GM12878 (cell line): ENCODE results near the gene ARHGAP26. TPM values are rescaled to one million over a fixed set of nuclear protein-coding genes. Genes with fewer than 3 reads are reported as not detected.

Experiments used
- EED ChIP-seq: sonication (generic); IDR thresholded peaks from 2 replicates; pipeline ENCODE4 v1.6.1; 2016; ENCODE audit warnings: antibody characterized with exemption, low read depth
- FOXM1 ChIP-seq: IDR thresholded peaks from 2 replicates; pipeline ENCODE4 v1.6.1; 2012; ENCODE audit warnings: low read depth, mild to moderate bottlenecking, inconsistent platforms, low read length, moderate library complexity
- IKZF2 ChIP-seq, 2 experiments: fragments of 450-650 bp; IDR thresholded peaks; 2 replicates each; pipeline ENCODE4 v1.6.1; 2017; ENCODE audit warnings: mild to moderate bottlenecking in 2 of 2, moderate library complexity in 2 of 2
- IRF3 ChIP-seq: fragments of 450-650 bp; IDR thresholded peaks from 2 replicates; pipeline ENCODE4 v1.6.1; 2014; ENCODE audit warnings: mild to moderate bottlenecking
- NR2C2 ChIP-seq: IDR thresholded peaks from 2 replicates; pipeline ENCODE4 v1.6.1; 2011; ENCODE audit warnings: borderline replicate concordance, low read depth; ENCODE audit not compliant: control insufficient read depth, insufficient read length
- POLR2AphosphoS2 ChIP-seq: IDR thresholded peaks from 2 replicates; pipeline ENCODE4 v1.6.1; 2011; ENCODE audit warnings: low read depth, mild to moderate bottlenecking, low read length, improper control_type of control experiment, moderate library complexity
- SP1 ChIP-seq: IDR thresholded peaks from one replicate; pipeline ENCODE4 v1.6.1; 2011; ENCODE audit warnings: low read depth, low read length
- YBX1 ChIP-seq: fragments of 450-650 bp; IDR thresholded peaks from 2 replicates; pipeline ENCODE4 v1.6.1; 2016; ENCODE audit warnings: antibody characterized with exemption
- YY1 ChIP-seq: IDR thresholded peaks from 2 replicates; pipeline ENCODE4 v1.6.1; 2011; ENCODE audit warnings: low read depth, mild to moderate bottlenecking, low read length
- ZSCAN29 ChIP-seq: fragments of 450-650 bp; IDR thresholded peaks from 2 replicates; pipeline ENCODE4 v1.6.1; 2017; ENCODE audit warnings: mild to moderate bottlenecking, moderate library complexity
- polyA plus RNA-seq, 11 experiments: library from polyadenylated mRNA; depleted of rRNA in 4 of 11; unstranded in 6 of 11; stranded (reverse) in 5 of 11; fragments of >200 nt; fragmentation: Nextera tagmentation in 4 of 11; fragmentation: Illumina TruSeq in 1 of 11; extraction: Ambion mirVana in 4 of 11; extraction: Trizol in 1 of 11; gene quantifications; 1 replicate in 1 of 11; 2 replicates in 10 of 11; pipeline versions ENCODE4 v1.2.1 to v1.2.3, GENCODE V29; 2011 to 2016; ENCODE audit warnings: inconsistent platforms in 2 of 11, missing spikeins in 2 of 11, low read depth in 1 of 11
- total RNA-seq, 4 experiments: library from RNA; depleted of rRNA in 3 of 4; stranded (reverse); fragments of >200 nt in 3 of 4; fragmentation: Illumina TruSeq in 1 of 4; extraction: Trizol in 1 of 4; gene quantifications; 2 replicates each; pipeline versions ENCODE4 v1.2.1 to v1.2.3, GENCODE V29; 2013 to 2021
- TF ChIP-seq, protein P1 (sequence below): fragments of 450-650 bp; IDR thresholded peaks from 2 replicates; pipeline ENCODE4 v1.6.1; 2017; ENCODE audit warnings: mild to moderate bottlenecking, moderate library complexity
- TF ChIP-seq, protein P2 (sequence below): fragments of 450-650 bp; formaldehyde crosslinking; IDR thresholded peaks from 2 replicates; pipeline ENCODE4 v1.4.0; 2020; ENCODE audit warnings: mild to moderate bottlenecking, moderate library complexity
- TF ChIP-seq, protein P3 (sequence below): fragments of 450-650 bp; IDR thresholded peaks from 2 replicates; pipeline ENCODE4 v1.6.1; 2016; ENCODE audit warnings: mild to moderate bottlenecking, moderate library complexity, borderline replicate concordance

Gene ARHGAP26
- total and polyA plus RNA-seq, 10 of the 15 experiments (the other 5 are each of a cell fraction or from before 2014, with no cell fraction given): 9.4 to 41.5 (median 19.3) TPM

DNA sequence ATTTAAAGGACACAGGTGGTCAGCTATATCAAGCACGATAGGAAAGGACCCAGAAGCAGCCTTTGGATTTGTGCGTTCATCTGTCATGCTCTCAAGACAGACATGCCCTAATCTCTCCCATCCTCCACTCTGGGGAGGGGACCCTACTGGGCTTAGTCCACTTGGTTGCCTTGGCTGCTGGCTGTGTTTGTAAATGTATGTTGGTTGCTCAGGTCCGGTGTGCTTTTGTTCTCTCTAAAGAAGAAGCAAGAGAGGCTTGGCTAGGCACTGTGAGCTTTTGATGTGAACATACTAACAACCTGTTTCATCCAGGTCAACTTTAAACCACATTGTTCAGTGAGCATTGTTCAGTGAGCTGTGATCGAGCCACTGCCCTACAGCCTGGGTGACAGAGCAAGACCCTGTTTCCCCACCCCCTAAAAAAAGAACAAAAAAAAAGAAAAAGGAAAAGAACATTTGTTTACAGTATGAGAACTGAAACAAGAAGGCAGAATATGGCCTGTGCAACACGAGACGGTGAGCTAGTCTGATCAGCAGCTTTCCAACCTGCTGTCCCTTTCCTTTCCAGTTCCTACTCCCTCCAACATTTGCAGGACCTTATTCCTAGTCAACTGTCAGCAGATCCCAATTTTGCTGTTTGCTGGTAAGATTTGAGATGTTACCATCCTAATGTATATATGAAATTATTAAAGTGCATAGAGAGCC is 228.3 kb downstream of the ARHGAP26 start (continued):
- TF ChIP-seq IRF3 (no peak), SP1 (no peak), EED (no peak), FOXM1 (no peak), NR2C2 (no peak), POLR2AphosphoS2 (no peak), ZSCAN29 (no peak), YY1 (no peak), IKZF2 (IDR thresholded peaks at IDR 0.05) (peak in 1 of 2 experiments; percentile 28; a peak in 1 of 4 replicates), YBX1 (no peak)
- TF ChIP-seq, protein P1, sequence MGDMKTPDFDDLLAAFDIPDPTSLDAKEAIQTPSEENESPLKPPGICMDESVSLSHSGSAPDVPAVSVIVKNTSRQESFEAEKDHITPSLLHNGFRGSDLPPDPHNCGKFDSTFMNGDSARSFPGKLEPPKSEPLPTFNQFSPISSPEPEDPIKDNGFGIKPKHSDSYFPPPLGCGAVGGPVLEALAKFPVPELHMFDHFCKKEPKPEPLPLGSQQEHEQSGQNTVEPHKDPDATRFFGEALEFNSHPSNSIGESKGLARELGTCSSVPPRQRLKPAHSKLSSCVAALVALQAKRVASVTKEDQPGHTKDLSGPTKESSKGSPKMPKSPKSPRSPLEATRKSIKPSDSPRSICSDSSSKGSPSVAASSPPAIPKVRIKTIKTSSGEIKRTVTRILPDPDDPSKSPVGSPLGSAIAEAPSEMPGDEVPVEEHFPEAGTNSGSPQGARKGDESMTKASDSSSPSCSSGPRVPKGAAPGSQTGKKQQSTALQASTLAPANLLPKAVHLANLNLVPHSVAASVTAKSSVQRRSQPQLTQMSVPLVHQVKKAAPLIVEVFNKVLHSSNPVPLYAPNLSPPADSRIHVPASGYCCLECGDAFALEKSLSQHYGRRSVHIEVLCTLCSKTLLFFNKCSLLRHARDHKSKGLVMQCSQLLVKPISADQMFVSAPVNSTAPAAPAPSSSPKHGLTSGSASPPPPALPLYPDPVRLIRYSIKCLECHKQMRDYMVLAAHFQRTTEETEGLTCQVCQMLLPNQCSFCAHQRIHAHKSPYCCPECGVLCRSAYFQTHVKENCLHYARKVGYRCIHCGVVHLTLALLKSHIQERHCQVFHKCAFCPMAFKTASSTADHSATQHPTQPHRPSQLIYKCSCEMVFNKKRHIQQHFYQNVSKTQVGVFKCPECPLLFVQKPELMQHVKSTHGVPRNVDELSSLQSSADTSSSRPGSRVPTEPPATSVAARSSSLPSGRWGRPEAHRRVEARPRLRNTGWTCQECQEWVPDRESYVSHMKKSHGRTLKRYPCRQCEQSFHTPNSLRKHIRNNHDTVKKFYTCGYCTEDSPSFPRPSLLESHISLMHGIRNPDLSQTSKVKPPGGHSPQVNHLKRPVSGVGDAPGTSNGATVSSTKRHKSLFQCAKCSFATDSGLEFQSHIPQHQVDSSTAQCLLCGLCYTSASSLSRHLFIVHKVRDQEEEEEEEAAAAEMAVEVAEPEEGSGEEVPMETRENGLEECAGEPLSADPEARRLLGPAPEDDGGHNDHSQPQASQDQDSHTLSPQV: no peak
- TF ChIP-seq, protein P2, sequence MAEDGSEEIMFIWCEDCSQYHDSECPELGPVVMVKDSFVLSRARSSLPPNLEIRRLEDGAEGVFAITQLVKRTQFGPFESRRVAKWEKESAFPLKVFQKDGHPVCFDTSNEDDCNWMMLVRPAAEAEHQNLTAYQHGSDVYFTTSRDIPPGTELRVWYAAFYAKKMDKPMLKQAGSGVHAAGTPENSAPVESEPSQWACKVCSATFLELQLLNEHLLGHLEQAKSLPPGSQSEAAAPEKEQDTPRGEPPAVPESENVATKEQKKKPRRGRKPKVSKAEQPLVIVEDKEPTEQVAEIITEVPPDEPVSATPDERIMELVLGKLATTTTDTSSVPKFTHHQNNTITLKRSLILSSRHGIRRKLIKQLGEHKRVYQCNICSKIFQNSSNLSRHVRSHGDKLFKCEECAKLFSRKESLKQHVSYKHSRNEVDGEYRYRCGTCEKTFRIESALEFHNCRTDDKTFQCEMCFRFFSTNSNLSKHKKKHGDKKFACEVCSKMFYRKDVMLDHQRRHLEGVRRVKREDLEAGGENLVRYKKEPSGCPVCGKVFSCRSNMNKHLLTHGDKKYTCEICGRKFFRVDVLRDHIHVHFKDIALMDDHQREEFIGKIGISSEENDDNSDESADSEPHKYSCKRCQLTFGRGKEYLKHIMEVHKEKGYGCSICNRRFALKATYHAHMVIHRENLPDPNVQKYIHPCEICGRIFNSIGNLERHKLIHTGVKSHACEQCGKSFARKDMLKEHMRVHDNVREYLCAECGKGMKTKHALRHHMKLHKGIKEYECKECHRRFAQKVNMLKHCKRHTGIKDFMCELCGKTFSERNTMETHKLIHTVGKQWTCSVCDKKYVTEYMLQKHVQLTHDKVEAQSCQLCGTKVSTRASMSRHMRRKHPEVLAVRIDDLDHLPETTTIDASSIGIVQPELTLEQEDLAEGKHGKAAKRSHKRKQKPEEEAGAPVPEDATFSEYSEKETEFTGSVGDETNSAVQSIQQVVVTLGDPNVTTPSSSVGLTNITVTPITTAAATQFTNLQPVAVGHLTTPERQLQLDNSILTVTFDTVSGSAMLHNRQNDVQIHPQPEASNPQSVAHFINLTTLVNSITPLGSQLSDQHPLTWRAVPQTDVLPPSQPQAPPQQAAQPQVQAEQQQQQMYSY (CRISPR knock-in tag): no peak
- TF ChIP-seq, protein P3, sequence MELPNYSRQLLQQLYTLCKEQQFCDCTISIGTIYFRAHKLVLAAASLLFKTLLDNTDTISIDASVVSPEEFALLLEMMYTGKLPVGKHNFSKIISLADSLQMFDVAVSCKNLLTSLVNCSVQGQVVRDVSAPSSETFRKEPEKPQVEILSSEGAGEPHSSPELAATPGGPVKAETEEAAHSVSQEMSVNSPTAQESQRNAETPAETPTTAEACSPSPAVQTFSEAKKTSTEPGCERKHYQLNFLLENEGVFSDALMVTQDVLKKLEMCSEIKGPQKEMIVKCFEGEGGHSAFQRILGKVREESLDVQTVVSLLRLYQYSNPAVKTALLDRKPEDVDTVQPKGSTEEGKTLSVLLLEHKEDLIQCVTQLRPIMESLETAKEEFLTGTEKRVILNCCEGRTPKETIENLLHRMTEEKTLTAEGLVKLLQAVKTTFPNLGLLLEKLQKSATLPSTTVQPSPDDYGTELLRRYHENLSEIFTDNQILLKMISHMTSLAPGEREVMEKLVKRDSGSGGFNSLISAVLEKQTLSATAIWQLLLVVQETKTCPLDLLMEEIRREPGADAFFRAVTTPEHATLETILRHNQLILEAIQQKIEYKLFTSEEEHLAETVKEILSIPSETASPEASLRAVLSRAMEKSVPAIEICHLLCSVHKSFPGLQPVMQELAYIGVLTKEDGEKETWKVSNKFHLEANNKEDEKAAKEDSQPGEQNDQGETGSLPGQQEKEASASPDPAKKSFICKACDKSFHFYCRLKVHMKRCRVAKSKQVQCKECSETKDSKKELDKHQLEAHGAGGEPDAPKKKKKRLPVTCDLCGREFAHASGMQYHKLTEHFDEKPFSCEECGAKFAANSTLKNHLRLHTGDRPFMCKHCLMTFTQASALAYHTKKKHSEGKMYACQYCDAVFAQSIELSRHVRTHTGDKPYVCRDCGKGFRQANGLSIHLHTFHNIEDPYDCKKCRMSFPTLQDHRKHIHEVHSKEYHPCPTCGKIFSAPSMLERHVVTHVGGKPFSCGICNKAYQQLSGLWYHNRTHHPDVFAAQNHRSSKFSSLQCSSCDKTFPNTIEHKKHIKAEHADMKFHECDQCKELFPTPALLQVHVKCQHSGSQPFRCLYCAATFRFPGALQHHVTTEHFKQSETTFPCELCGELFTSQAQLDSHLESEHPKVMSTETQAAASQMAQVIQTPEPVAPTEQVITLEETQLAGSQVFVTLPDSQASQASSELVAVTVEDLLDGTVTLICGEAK: no peak
